ENCODE results near the gene XRN1. TPM values are rescaled to one million over a fixed set of nuclear protein-coding genes. Genes with fewer than 3 reads are reported as not detected.
"Not testable (repeated sequence)": the region's sequence is repeated elsewhere in the genome, so short reads cannot be mapped to it uniquely, and the experiment has no call there.

The XRN1 gene
- total RNA-seq, 1 donor from 2014 or later = 33.5 TPM

GRCh38 chr3:142348460-142348859 is 99.4 kb downstream of the XRN1 start:
- no peak for DNase-seq (ENCODE audit: low read depth in 2 of 2)

- DNase-seq (ENCODE audit: low read depth in 2 of 2) = no peak
Observed at GRCh38 chr3:142337994-142338393, 109.8 kb downstream of the XRN1 start.

GRCh38 chr3:142332390-142332789 is 115.4 kb downstream of the XRN1 start:
- DNase-seq (ENCODE audit: low read depth in 2 of 2) = no peak

GRCh38 chr3:142324275-142324953 is 123.4 kb downstream of the XRN1 start:
- DNase-seq (ENCODE audit: low read depth in 2 of 2) = not testable (repeated sequence)

- DNase-seq (ENCODE audit: low read depth in 2 of 2) = no peak
Observed at GRCh38 chr3:142319912-142320311, 127.9 kb downstream of the XRN1 start.

- no peak for DNase-seq (ENCODE audit: low read depth in 2 of 2)
Observed at GRCh38 chr3:142319094-142319493, 128.7 kb downstream of the XRN1 start.

GRCh38 chr3:142318331-142318730 is 129.5 kb downstream of the XRN1 start:
- DNase-seq (ENCODE audit: low read depth in 2 of 2) = no peak

- not testable (repeated sequence) for DNase-seq (ENCODE audit: low read depth in 2 of 2)
Observed at GRCh38 chr3:142315978-142316388, 131.9 kb downstream of the XRN1 start.

GRCh38 chr3:142315083-142315482 is 132.8 kb downstream of the XRN1 start:
- peak in 1 of 2 donors; percentile 15 for DNase-seq (ENCODE audit: low read depth in 2 of 2)

GRCh38 chr3:142310439-142310838 is 137.4 kb downstream of the XRN1 start:
- DNase-seq (ENCODE audit: low read depth in 2 of 2) = no peak

GRCh38 chr3:142302847-142303246 is 145.0 kb downstream of the XRN1 start:
- not testable (repeated sequence) for DNase-seq (ENCODE audit: low read depth in 2 of 2)

GRCh38 chr3:142298626-142299025 is 149.2 kb downstream of the XRN1 start:
- no peak for DNase-seq (ENCODE audit: low read depth in 2 of 2)

GRCh38 chr3:142296507-142296906 is 151.3 kb downstream of the XRN1 start:
- no peak for DNase-seq (ENCODE audit: low read depth in 2 of 2)

GRCh38 chr3:142287866-142288638 is 159.8 kb downstream of the XRN1 start:
- DNase-seq (ENCODE audit: low read depth in 2 of 2) = no peak

- no peak for DNase-seq (ENCODE audit: low read depth in 2 of 2)
Observed at GRCh38 chr3:142285083-142285517, 162.7 kb downstream of the XRN1 start.

- no peak for DNase-seq (ENCODE audit: low read depth in 2 of 2)
Observed at GRCh38 chr3:142282503-142282902, 165.3 kb downstream of the XRN1 start.

- DNase-seq (ENCODE audit: low read depth in 2 of 2) = no peak
Observed at GRCh38 chr3:142281474-142281873, 166.4 kb downstream of the XRN1 start.

GRCh38 chr3:142279965-142280590 is 167.8 kb downstream of the XRN1 start:
- DNase-seq (ENCODE audit: low read depth in 2 of 2) = peak; percentile 55 to 74

- no peak for DNase-seq (ENCODE audit: low read depth in 2 of 2)
Observed at GRCh38 chr3:142278451-142278850, 169.4 kb downstream of the XRN1 start.

- DNase-seq (ENCODE audit: low read depth in 2 of 2) = no peak
Observed at GRCh38 chr3:142276781-142277180, 171.1 kb downstream of the XRN1 start.

- DNase-seq (ENCODE audit: low read depth in 2 of 2) = no peak
Observed at GRCh38 chr3:142275856-142276255, 172.0 kb downstream of the XRN1 start.

GRCh38 chr3:142274908-142275307 is 172.9 kb downstream of the XRN1 start:
- no peak for DNase-seq (ENCODE audit: low read depth in 2 of 2)
